ENCODE data around the gene RGS19.

DNA sequence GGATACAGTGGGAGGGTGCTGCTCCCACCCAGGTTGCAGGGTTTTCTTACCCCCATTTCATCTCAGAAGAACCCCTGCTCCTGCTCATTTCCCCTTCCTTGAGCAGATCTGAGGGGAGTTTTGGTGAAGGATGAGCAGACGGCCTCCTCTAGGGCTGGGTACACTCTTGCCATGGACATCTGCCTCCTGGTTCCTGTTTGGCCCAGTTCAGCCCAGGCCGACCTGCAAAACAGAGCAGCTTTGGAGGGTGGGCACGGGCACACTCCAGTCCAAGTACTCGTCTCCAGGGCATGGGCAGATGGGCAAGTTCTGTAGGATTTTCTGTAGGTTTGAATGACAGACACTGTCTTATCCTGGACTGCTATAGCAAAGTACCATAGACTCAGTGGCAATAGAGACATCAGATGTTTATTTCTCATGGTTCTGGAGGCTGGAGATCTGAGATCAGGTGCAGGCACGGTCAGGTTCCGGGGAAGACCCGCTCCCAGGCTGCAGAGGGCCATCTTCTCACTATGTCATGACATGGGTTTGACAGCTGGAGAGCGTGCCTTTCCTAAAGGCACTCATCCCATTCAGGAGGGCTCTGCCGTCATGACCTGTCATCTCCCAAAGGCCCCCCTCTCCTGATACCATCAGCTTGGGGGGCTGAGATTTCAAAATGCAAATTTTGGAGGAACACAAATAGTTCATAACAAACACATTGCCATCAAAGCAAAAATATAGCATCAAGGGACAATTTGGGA is 21.8 kb upstream of the RGS19 start:
- TF ChIP-seq, protein P1, sequence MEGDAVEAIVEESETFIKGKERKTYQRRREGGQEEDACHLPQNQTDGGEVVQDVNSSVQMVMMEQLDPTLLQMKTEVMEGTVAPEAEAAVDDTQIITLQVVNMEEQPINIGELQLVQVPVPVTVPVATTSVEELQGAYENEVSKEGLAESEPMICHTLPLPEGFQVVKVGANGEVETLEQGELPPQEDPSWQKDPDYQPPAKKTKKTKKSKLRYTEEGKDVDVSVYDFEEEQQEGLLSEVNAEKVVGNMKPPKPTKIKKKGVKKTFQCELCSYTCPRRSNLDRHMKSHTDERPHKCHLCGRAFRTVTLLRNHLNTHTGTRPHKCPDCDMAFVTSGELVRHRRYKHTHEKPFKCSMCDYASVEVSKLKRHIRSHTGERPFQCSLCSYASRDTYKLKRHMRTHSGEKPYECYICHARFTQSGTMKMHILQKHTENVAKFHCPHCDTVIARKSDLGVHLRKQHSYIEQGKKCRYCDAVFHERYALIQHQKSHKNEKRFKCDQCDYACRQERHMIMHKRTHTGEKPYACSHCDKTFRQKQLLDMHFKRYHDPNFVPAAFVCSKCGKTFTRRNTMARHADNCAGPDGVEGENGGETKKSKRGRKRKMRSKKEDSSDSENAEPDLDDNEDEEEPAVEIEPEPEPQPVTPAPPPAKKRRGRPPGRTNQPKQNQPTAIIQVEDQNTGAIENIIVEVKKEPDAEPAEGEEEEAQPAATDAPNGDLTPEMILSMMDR (IDR thresholded peaks at IDR 0.05): no peak
- TF ChIP-seq POLR2A (IDR thresholded peaks at IDR 0.05): no peak

Data from esophagus squamous epithelium (tissue), 4 donors.